Common myeloid progenitor, CD34-positive (primary cell): Measurements from ENCODE around the gene ANKRD60.

ENCODE experiments used
- CTCF ChIA-PET: fragments of 350-600 bp; sonication (Branson Sonifier 250); formaldehyde crosslinking; loops from one replicate; lab custom pipeline; 2021; ENCODE audit warnings: antibody characterized with exemption; lab: Charles Lee
- POLR2A ChIA-PET: fragments of 350-600 bp; sonication (Branson Sonifier 250); formaldehyde crosslinking; loops from one replicate; lab custom pipeline; 2021; ENCODE audit warnings: antibody characterized with exemption; lab: Charles Lee
- DNase-seq, 3 donors: peaks; one replicate each; pipeline versions ENCODE4 v3.0.0 to v3.0.0-alpha.2; 2013
- H3K27ac ChIP-seq, 2 experiments: 1 replicate in 1 of 2; 2 replicates in 1 of 2; pipeline ENCODE4 v1.7.0; 2013; ENCODE audit warnings: inconsistent platforms in 2 of 2, low read length in 2 of 2, mild to moderate bottlenecking in 2 of 2, low read depth in 1 of 2, moderate library complexity in 1 of 2; ENCODE audit not compliant: severe bottlenecking in 2 of 2, insufficient read depth in 1 of 2, poor library complexity in 1 of 2
- H3K27me3 ChIP-seq, 5 experiments: replicated peaks in 2 of 5; 1 replicate in 3 of 5; 2 replicates in 2 of 5; pipeline versions ENCODE4 v1.6.1 to v1.7.0; 2013; ENCODE audit warnings: low read length in 4 of 5, mild to moderate bottlenecking in 2 of 5, moderate library complexity in 2 of 5, inconsistent platforms in 1 of 5; ENCODE audit not compliant: insufficient read depth in 5 of 5, control insufficient read depth in 4 of 5
- H3K36me3 ChIP-seq, 4 experiments: 1 replicate in 2 of 4; 2 replicates in 2 of 4; pipeline versions ENCODE4 v1.6.1 to v1.7.0; 2013; ENCODE audit warnings: low read length in 3 of 4, control low read depth in 1 of 4, mild to moderate bottlenecking in 1 of 4; ENCODE audit not compliant: control insufficient read depth in 4 of 4, insufficient read depth in 4 of 4
- H3K4me1 ChIP-seq, 4 experiments: 1 replicate in 3 of 4; 2 replicates in 1 of 4; pipeline versions ENCODE4 v1.6.1 to v1.7.1; 2013; ENCODE audit warnings: low read length in 3 of 4, mild to moderate bottlenecking in 3 of 4, control low read depth in 1 of 4, inconsistent platforms in 1 of 4, moderate library complexity in 1 of 4; ENCODE audit not compliant: control insufficient read depth in 4 of 4, insufficient read depth in 4 of 4; ENCODE audit errors: control extremely low read depth in 1 of 4
- H3K4me3 ChIP-seq, 7 experiments: 1 replicate in 4 of 7; 2 replicates in 3 of 7; pipeline versions ENCODE4 v1.5.1 to v1.7.0; 2013; ENCODE audit warnings: mild to moderate bottlenecking in 7 of 7, low read length in 6 of 7, moderate library complexity in 6 of 7, inconsistent platforms in 2 of 7, low read depth in 2 of 7, control low read depth in 1 of 7; ENCODE audit not compliant: insufficient read depth in 4 of 7, control insufficient read depth in 1 of 7; ENCODE audit errors: extremely low read depth in 1 of 7
- H3K9me3 ChIP-seq, 5 experiments: 1 replicate in 4 of 5; 2 replicates in 1 of 5; pipeline versions ENCODE4 v1.6.1 to v1.7.1; 2013; ENCODE audit warnings: low read length in 4 of 5, mild to moderate bottlenecking in 2 of 5, inconsistent platforms in 1 of 5, low read depth in 1 of 5, moderate library complexity in 1 of 5; ENCODE audit not compliant: control insufficient read depth in 4 of 5, insufficient read depth in 2 of 5; ENCODE audit errors: control extremely low read depth in 1 of 5
- WGBS: methylation state at CpG from one replicate; pipeline ENCODE4 v1.1.5; 2013; ENCODE audit not compliant: insufficient coverage; 5-methylcytosine and 5-hydroxymethylcytosine counted together

Gene ANKRD60

GRCh38 chr20:58268421-58268821, 40.0 kb upstream of the ANKRD60 start:
- Histone ChIP-seq H3K36me3 (peaks cover 4 to 18% (median 12%) of the 10 kb centered on the region in 4 experiments), H3K4me1 (peaks cover 0 to 11% (median 3%) of the 10 kb centered on the region in 4 experiments), H3K9me3 (peaks cover 0 to under 1% (median 0%) of the 10 kb centered on the region in 5 experiments), H3K27me3 (no peaks in the 10 kb centered on the region), H3K27ac (no peak overlapping the region), H3K4me3 (no peak overlapping the region)
- WGBS = 100% methylated on average over 7 of the region's 7 CpGs
- ChIA-PET CTCF (interaction anchor here (0.6 kb wide), 1 partner anchor 247 kb away, joined by 3 read pairs; the partner anchor contains the start of gene APCDD1L), POLR2A (no interaction called here)
- no peak for DNase-seq

GRCh38 chr20:58267389-58268215, 39.1 kb upstream of the ANKRD60 start:
- peaks cover 0 to 11% (median 3%) of the 10 kb centered on the region in 4 experiments for H3K4me1 ChIP-seq
- ChIA-PET POLR2A (interaction anchor here (0.6 kb wide), 1 partner anchor 46 kb away, joined by 3 read pairs; no protein-coding TSS in a partner anchor), CTCF (interaction anchor here (0.6 to 0.8 kb wide), 3 partner anchors 15 to 598 kb away, joined by 3 read pairs; no protein-coding TSS in a partner anchor)
- H3K9me3 ChIP-seq = no peaks in the 10 kb centered on the region
- H3K36me3 ChIP-seq = peaks cover 4 to 19% (median 11%) of the 10 kb centered on the region in 4 experiments
- DNase-seq = no peak
- H3K27me3 ChIP-seq = no peaks in the 10 kb centered on the region
- H3K4me3 ChIP-seq = no peak overlapping the region
- no peak overlapping the region for H3K27ac ChIP-seq
- WGBS = 98% methylated on average over 6 of the region's 9 CpGs

- no peak overlapping the region for H3K4me3 ChIP-seq
- no peak for DNase-seq
- peaks cover 0 to 6% (median 3%) of the 10 kb centered on the region in 4 experiments for H3K4me1 ChIP-seq
- ChIA-PET CTCF (interaction anchor here (0.6 to 1.4 kb wide), 2 partner anchors 21 to 576 kb away, joined by 3 read pairs; no protein-coding TSS in a partner anchor), POLR2A (no interaction called here)
- no peaks in the 10 kb centered on the region for H3K9me3 ChIP-seq
- 100% methylated on average over 5 of the region's 6 CpGs for WGBS
- no peak overlapping the region for H3K27ac ChIP-seq
- no peaks in the 10 kb centered on the region for H3K27me3 ChIP-seq
- peaks cover 8 to 20% (median 9%) of the 10 kb centered on the region in 4 experiments for H3K36me3 ChIP-seq
Observed at GRCh38 chr20:58264271-58264670, 35.8 kb upstream of the ANKRD60 start.

GRCh38 chr20:58261660-58262059, 33.2 kb upstream of the ANKRD60 start:
- H3K9me3 ChIP-seq = no peaks in the 10 kb centered on the region
- WGBS = no CpG with 5 or more reads among the region's 3 CpGs
- H3K27me3 ChIP-seq = no peaks in the 10 kb centered on the region
- H3K4me1 ChIP-seq = peaks cover 0 to 4% (median 0%) of the 10 kb centered on the region in 4 experiments
- no peak overlapping the region for H3K4me3 ChIP-seq
- no peak overlapping the region for H3K27ac ChIP-seq
- POLR2A ChIA-PET = no interaction called here
- CTCF ChIA-PET = no interaction called here
- peaks cover 3 to 15% (median 6%) of the 10 kb centered on the region in 4 experiments for H3K36me3 ChIP-seq
- no peak for DNase-seq

GRCh38 chr20:58260006-58260405, 31.6 kb upstream of the ANKRD60 start:
- WGBS = 100% methylated on average over 1 of the region's 5 CpGs
- no peak for DNase-seq
- CTCF ChIA-PET = interaction anchor here (0.6 kb wide), 1 partner anchor 26 kb away, joined by 4 read pairs; no protein-coding TSS in a partner anchor
- Histone ChIP-seq H3K4me3 (no peak overlapping the region), H3K27ac (no peak overlapping the region), H3K27me3 (no peaks in the 10 kb centered on the region), H3K36me3 (peaks cover 2 to 15% (median 6%) of the 10 kb centered on the region in 4 experiments), H3K9me3 (peaks cover 0 to 5% (median 0%) of the 10 kb centered on the region in 5 experiments), H3K4me1 (peaks cover 0 to 5% (median 0%) of the 10 kb centered on the region in 4 experiments)
- POLR2A ChIA-PET = no interaction called here

GRCh38 chr20:58256842-58257241, 28.4 kb upstream of the ANKRD60 start:
- Histone ChIP-seq H3K27ac (no peak overlapping the region), H3K4me1 (peaks cover 0 to 5% (median 0%) of the 10 kb centered on the region in 4 experiments), H3K4me3 (no peak overlapping the region), H3K9me3 (peaks cover 0 to 7% (median 0%) of the 10 kb centered on the region in 5 experiments), H3K36me3 (peaks cover 0 to 8% (median 3%) of the 10 kb centered on the region in 4 experiments), H3K27me3 (no peaks in the 10 kb centered on the region)
- CTCF ChIA-PET = no interaction called here
- DNase-seq = no peak
- WGBS = no CpG with 5 or more reads among the region's 4 CpGs
- POLR2A ChIA-PET = no interaction called here

GRCh38 chr20:58256307-58256706, 27.9 kb upstream of the ANKRD60 start:
- Histone ChIP-seq H3K4me1 (peaks cover 0 to 5% (median 0%) of the 10 kb centered on the region in 4 experiments), H3K27ac (no peak overlapping the region), H3K36me3 (peaks cover 0 to 8% (median 3%) of the 10 kb centered on the region in 4 experiments), H3K4me3 (no peak overlapping the region), H3K9me3 (peaks cover 0 to 7% (median 0%) of the 10 kb centered on the region in 5 experiments), H3K27me3 (no peaks in the 10 kb centered on the region)
- WGBS = no CpG with 5 or more reads among the region's 2 CpGs
- DNase-seq = no peak
- ChIA-PET POLR2A (no interaction called here), CTCF (no interaction called here)
